Panc1 (cell line): Measurements from ENCODE around the gene CRIP1. TPM values are rescaled to one million over a fixed set of nuclear protein-coding genes. Genes with fewer than 3 reads are reported as not detected.
A peak's percentile ranks its signal among the peaks of the same experiment; 100 is the strongest.

Experiments used
- ATAC-seq: fragments of 200-7000 bp; cut with Tn5 transposase; 2 replicates; pipeline ENCODE4 v1.9.1; 2020; ENCODE audit warnings: mild to moderate bottlenecking, moderate library complexity
- BruUV-seq: library from RNA; stranded (reverse); fragments of 400-500 nt; replicated peaks from 2 replicates; lab custom pipeline; 2021; lab: Mats Ljungman, UMichigan
- CTCF ChIA-PET: fragments of 300-600 bp; sonication (Branson Sonifier 250); formaldehyde crosslinking; loops from one replicate; lab custom pipeline; 2022; ENCODE audit warnings: antibody characterized with exemption; lab: Charles Lee
- POLR2A ChIA-PET: fragments of 300-600 bp; sonication (Branson Sonifier 250); formaldehyde crosslinking; loops from one replicate; lab custom pipeline; 2022; ENCODE audit warnings: antibody characterized with exemption; lab: Charles Lee
- DNase-seq: peaks from one replicate; pipeline ENCODE4 v3.0.0-alpha.2; 2010; ENCODE audit warnings: low read depth, low spot score
- H3K27ac ChIP-seq: 2 replicates; pipeline ENCODE4 v1.5.1; 2011; ENCODE audit warnings: mild to moderate bottlenecking, low read length, inconsistent platforms
- H3K27me3 ChIP-seq: fragments of 200-500 bp; sonication (Bioruptor generic); 2 replicates; pipeline ENCODE4 v1.6.0; 2014; ENCODE audit warnings: low read length, inconsistent platforms; ENCODE audit not compliant: control insufficient read depth, insufficient read depth
- H3K36me3 ChIP-seq: fragments of 200-500 bp; sonication (Bioruptor generic); 2 replicates; pipeline ENCODE4 v1.5.1; 2014; ENCODE audit warnings: inconsistent platforms, mild to moderate bottlenecking, low read length, moderate library complexity; ENCODE audit not compliant: control insufficient read depth, insufficient read depth
- H3K4me1 ChIP-seq: 2 replicates; pipeline ENCODE4 v1.5.1; 2011; ENCODE audit warnings: inconsistent platforms, mild to moderate bottlenecking, low read length, moderate library complexity; ENCODE audit not compliant: control insufficient read depth, insufficient read depth
- H3K4me3 ChIP-seq, 2 experiments: 2 replicates each; pipeline ENCODE4 v1.5.1; 2011 to 2012; ENCODE audit warnings: low read depth in 2 of 2, low read length in 2 of 2, mild to moderate bottlenecking in 2 of 2, inconsistent platforms in 1 of 2, moderate library complexity in 1 of 2
- H3K9me3 ChIP-seq: fragments of 200-500 bp; sonication (Bioruptor generic); 2 replicates; pipeline ENCODE4 v1.5.1; 2014; ENCODE audit warnings: low read depth, mild to moderate bottlenecking, inconsistent platforms, low read length, moderate library complexity; ENCODE audit not compliant: control insufficient read depth, insufficient read depth
- CTCF ChIP-seq: fragments of 450-650 bp; IDR thresholded peaks from 2 replicates; pipeline ENCODE4 v1.5.1; 2017; ENCODE audit warnings: mild to moderate bottlenecking
- POLR2AphosphoS5 ChIP-seq: IDR thresholded peaks from 2 replicates; pipeline ENCODE4 v1.6.1; 2012; ENCODE audit warnings: mild to moderate bottlenecking, low read depth, low read length, moderate library complexity
- REST ChIP-seq, 2 experiments: IDR thresholded peaks; 2 replicates each; pipeline ENCODE4 v1.6.1; 2011 to 2012; ENCODE audit warnings: low read depth in 2 of 2, control low read depth in 1 of 2, low read length in 1 of 2, mild to moderate bottlenecking in 1 of 2, moderate library complexity in 1 of 2; ENCODE audit not compliant: insufficient read depth in 1 of 2
- SIN3A ChIP-seq: IDR thresholded peaks from 2 replicates; pipeline ENCODE4 v1.6.1; 2012; ENCODE audit warnings: low read depth, mild to moderate bottlenecking, low read length, moderate library complexity, borderline replicate concordance; ENCODE audit not compliant: insufficient read depth
- TCF7L2 ChIP-seq: IDR thresholded peaks from 2 replicates; pipeline ENCODE4 v1.6.1; 2011; ENCODE audit warnings: mild to moderate bottlenecking, low read depth, low read length, inconsistent platforms
- in situ Hi-C: cut with HindIII; loops from 2 replicates; pipeline ENCODE4 v1.10.0; 2016; ENCODE audit warnings: low sequenced_read_pairs, low pct_unique_long_range_greater_than_20kb
- intact Hi-C: fragments of 100-400 bp; cut with micrococcal nuclease; formaldehyde crosslinking; loops from one replicate; pipeline ENCODE4 v1.10.0; 2022; ENCODE audit not compliant: unreplicated experiment
- total RNA-seq: library from RNA; stranded (reverse); gene quantifications from one replicate; pipeline ENCODE4 v1.2.1, GENCODE V29; 2021; ENCODE audit not compliant: unreplicated experiment

Gene CRIP1
- total RNA-seq, 1 experiment from 2014 or later = 1,056 TPM

GRCh38 chr14:105532735-105533141, 46.1 kb downstream of the CRIP1 start:
- no TSS peak for BruUV-seq
- ATAC-seq = peak; percentile 43
- Histone ChIP-seq H3K4me1 (no peaks in the 10 kb centered on the region), H3K27me3 (no peaks in the 10 kb centered on the region), H3K36me3 (no peaks in the 10 kb centered on the region), H3K27ac (no peak overlapping the region), H3K9me3 (no peaks in the 10 kb centered on the region), H3K4me3 (no peak overlapping the region)
- intact Hi-C loops (no loop called here), in situ Hi-C loops (no loop called here)
- POLR2A ChIA-PET = interaction anchor here (0.7 kb wide), 1 partner anchor 80 kb away, joined by 3 read pairs; no protein-coding TSS in a partner anchor
- no peak for DNase-seq
- no peak for TF ChIP-seq REST (IDR thresholded peaks at IDR 0.05; ENCODE audit: insufficient read depth in 1 of 2, low read depth in 2 of 2, low read length in 1 of 2)
- peak; percentile 72 for TF ChIP-seq CTCF
- no peak for TF ChIP-seq TCF7L2
- TF ChIP-seq SIN3A = no peak
- TF ChIP-seq POLR2AphosphoS5 = no peak
- CTCF ChIA-PET = interaction anchor here (0.7 kb wide), 1 partner anchor 14 kb away, joined by 3 read pairs; no protein-coding TSS in a partner anchor

- no peak overlapping the region for H3K4me3 ChIP-seq
- no peak for DNase-seq
- no peaks in the 10 kb centered on the region for H3K36me3 ChIP-seq
- intact Hi-C loops (no loop called here), in situ Hi-C loops (no loop called here)
- CTCF ChIA-PET = interaction anchor here (0.7 kb wide), 1 partner anchor 15 kb away, joined by 3 read pairs; no protein-coding TSS in a partner anchor
- no peaks in the 10 kb centered on the region for H3K4me1 ChIP-seq
- POLR2A ChIA-PET = no interaction called here
- TF ChIP-seq SIN3A (no peak), CTCF (no peak), TCF7L2 (no peak), REST (IDR thresholded peaks at IDR 0.05; ENCODE audit: insufficient read depth in 1 of 2, low read depth in 2 of 2, low read length in 1 of 2) (no peak), POLR2AphosphoS5 (no peak)
- H3K27me3 ChIP-seq = no peaks in the 10 kb centered on the region
- no peaks in the 10 kb centered on the region for H3K9me3 ChIP-seq
- no peak for ATAC-seq
- no peak overlapping the region for H3K27ac ChIP-seq
- BruUV-seq = no TSS peak
These were observed 46.7 kb downstream of the CRIP1 start for GRCh38 chr14:105533391-105533790.
